PC-9 (cell line): Measurements from ENCODE around the gene ASTN2. TPM values are rescaled to one million over a fixed set of nuclear protein-coding genes. Genes with fewer than 3 reads are reported as not detected.

Experiments used
- BruUV-seq: library from RNA; stranded (reverse); fragments of 400-500 nt; replicated peaks from 2 replicates; lab custom pipeline; 2021; lab: Mats Ljungman, UMichigan
- CTCF ChIA-PET: fragments of 300-600 bp; sonication (Branson Sonifier 250); formaldehyde crosslinking; loops from one replicate; lab custom pipeline; 2022; ENCODE audit warnings: antibody characterized with exemption; lab: Charles Lee
- POLR2A ChIA-PET: fragments of 300-600 bp; sonication (Branson Sonifier 250); formaldehyde crosslinking; loops from one replicate; lab custom pipeline; 2022; ENCODE audit warnings: antibody characterized with exemption; ENCODE audit not compliant: unreplicated experiment; lab: Charles Lee
- DNase-seq, 2 experiments: peaks; one replicate each; pipeline versions ENCODE4 v3.0.0 to v3.0.0-alpha.2; 2015 to 2022; ENCODE audit warnings: mixed read lengths in 1 of 2
- H2AFZ ChIP-seq: fragments of 200-600 bp; sonication (generic); 2 replicates; pipeline ENCODE4 v1.8.1; 2017; ENCODE audit warnings: antibody characterized with exemption
- H3F3A ChIP-seq: fragments of 200-600 bp; sonication (generic); 2 replicates; pipeline ENCODE4 v1.8.1; 2017; ENCODE audit warnings: antibody characterized with exemption, mild to moderate bottlenecking, low read depth; ENCODE audit not compliant: insufficient read depth
- H3K27ac ChIP-seq: fragments of 200-600 bp; sonication (generic); 2 replicates; pipeline ENCODE4 v1.6.1; 2016; ENCODE audit warnings: mixed run types
- H3K27me3 ChIP-seq: fragments of 200-600 bp; sonication (generic); 2 replicates; pipeline ENCODE4 v1.6.1; 2016; ENCODE audit warnings: low read depth, mixed run types; ENCODE audit not compliant: insufficient read depth
- H3K36me3 ChIP-seq: fragments of 200-600 bp; sonication (generic); 2 replicates; pipeline ENCODE4 v1.6.1; 2016; ENCODE audit warnings: low read depth, mixed run types
- H3K4me1 ChIP-seq: fragments of 200-600 bp; sonication (generic); replicated peaks from 2 replicates; pipeline ENCODE4 v1.6.1; 2016; ENCODE audit warnings: mixed run types; ENCODE audit not compliant: insufficient read depth
- H3K4me2 ChIP-seq: fragments of 200-600 bp; sonication (generic); 2 replicates; pipeline ENCODE4 v1.6.1; 2017; ENCODE audit warnings: mixed run types
- H3K4me3 ChIP-seq: fragments of 200-600 bp; sonication (generic); 2 replicates; pipeline ENCODE4 v1.6.1; 2016; ENCODE audit warnings: mixed run types
- H3K79me2 ChIP-seq: fragments of 200-600 bp; sonication (generic); 2 replicates; pipeline ENCODE4 v1.6.1; 2017; ENCODE audit warnings: low read depth, mixed run types
- H3K9me2 ChIP-seq: fragments of 200-600 bp; sonication (generic); 2 replicates; pipeline ENCODE4 v1.8.1; 2017; ENCODE audit warnings: mild to moderate bottlenecking; ENCODE audit not compliant: insufficient read depth
- H3K9me3 ChIP-seq: fragments of 200-600 bp; sonication (generic); 2 replicates; pipeline ENCODE4 v1.8.1; 2016; ENCODE audit warnings: low read depth; ENCODE audit not compliant: insufficient read depth
- H4K20me1 ChIP-seq: fragments of 200-600 bp; sonication (generic); 2 replicates; pipeline ENCODE4 v1.8.1; 2017; ENCODE audit not compliant: insufficient read depth
- EZH2 ChIP-seq: fragments of 200-600 bp; sonication (generic); IDR thresholded peaks from 2 replicates; pipeline ENCODE4 v1.8.0; 2017; ENCODE audit warnings: antibody characterized with exemption, low read depth
- intact Hi-C: fragments of 100-400 bp; cut with micrococcal nuclease; formaldehyde crosslinking; loops from one replicate; pipeline ENCODE4 v1.10.0; 2022; ENCODE audit not compliant: unreplicated experiment
- total RNA-seq: library from RNA; stranded (reverse); gene quantifications from 2 replicates; pipeline ENCODE4 v1.2.3, GENCODE V29; 2021
- TF ChIP-seq, protein P1 (sequence below): fragments of 200-600 bp; sonication (generic); conservative IDR thresholded peaks from 2 replicates; pipeline ENCODE4 v1.6.1; 2017; ENCODE audit warnings: mixed run types, antibody characterized with exemption, mild to moderate bottlenecking, moderate library complexity

The ASTN2 gene
- total RNA-seq, 1 experiment from 2014 or later = 6.2 TPM

DNA sequence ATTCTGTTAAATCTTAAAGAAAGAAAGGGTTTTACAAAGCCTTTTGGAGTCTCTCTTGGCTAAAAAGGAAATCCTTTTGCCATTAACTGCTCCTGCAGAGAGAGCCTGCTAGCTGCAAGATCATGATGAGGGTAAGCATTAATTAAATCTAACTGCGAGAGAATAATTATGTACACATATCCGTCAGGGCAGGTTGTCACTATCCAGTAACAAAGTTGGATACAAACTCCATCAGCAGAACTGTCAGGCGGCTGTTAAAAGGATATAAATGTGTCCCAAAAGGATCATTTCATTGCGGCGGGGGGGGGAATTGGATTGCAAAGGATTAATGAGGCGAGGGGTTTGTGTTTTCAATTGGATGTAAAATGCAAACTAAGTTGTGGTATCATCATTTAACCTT is 289.3 kb downstream of the ASTN2 start:
- no peak for TF ChIP-seq EZH2
- TF ChIP-seq, protein P1, sequence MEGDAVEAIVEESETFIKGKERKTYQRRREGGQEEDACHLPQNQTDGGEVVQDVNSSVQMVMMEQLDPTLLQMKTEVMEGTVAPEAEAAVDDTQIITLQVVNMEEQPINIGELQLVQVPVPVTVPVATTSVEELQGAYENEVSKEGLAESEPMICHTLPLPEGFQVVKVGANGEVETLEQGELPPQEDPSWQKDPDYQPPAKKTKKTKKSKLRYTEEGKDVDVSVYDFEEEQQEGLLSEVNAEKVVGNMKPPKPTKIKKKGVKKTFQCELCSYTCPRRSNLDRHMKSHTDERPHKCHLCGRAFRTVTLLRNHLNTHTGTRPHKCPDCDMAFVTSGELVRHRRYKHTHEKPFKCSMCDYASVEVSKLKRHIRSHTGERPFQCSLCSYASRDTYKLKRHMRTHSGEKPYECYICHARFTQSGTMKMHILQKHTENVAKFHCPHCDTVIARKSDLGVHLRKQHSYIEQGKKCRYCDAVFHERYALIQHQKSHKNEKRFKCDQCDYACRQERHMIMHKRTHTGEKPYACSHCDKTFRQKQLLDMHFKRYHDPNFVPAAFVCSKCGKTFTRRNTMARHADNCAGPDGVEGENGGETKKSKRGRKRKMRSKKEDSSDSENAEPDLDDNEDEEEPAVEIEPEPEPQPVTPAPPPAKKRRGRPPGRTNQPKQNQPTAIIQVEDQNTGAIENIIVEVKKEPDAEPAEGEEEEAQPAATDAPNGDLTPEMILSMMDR = no peak
- no peaks in the 10 kb centered on the region for H3F3A ChIP-seq
- H4K20me1 ChIP-seq = no peaks in the 10 kb centered on the region
- no peaks in the 10 kb centered on the region; the same call in 1 of the 2 replicates for H3K4me1 ChIP-seq
- no TSS peak for BruUV-seq
- no peaks in the 10 kb centered on the region for H3K9me2 ChIP-seq
- ChIA-PET CTCF (no interaction called here), POLR2A (no interaction called here)
- no peaks in the 10 kb centered on the region for H3K36me3 ChIP-seq
- no peaks in the 10 kb centered on the region for H3K27me3 ChIP-seq
- H3K79me2 ChIP-seq = no peaks in the 10 kb centered on the region
- no peak overlapping the region for H3K27ac ChIP-seq
- no peak overlapping the region for H3K4me2 ChIP-seq
- intact Hi-C loops = no loop called here
- no peak overlapping the region for H2AFZ ChIP-seq
- no peaks in the 10 kb centered on the region; the same call in none of the 2 replicates for H3K9me3 ChIP-seq
- no peak overlapping the region for H3K4me3 ChIP-seq
- DNase-seq = no peak

DNA sequence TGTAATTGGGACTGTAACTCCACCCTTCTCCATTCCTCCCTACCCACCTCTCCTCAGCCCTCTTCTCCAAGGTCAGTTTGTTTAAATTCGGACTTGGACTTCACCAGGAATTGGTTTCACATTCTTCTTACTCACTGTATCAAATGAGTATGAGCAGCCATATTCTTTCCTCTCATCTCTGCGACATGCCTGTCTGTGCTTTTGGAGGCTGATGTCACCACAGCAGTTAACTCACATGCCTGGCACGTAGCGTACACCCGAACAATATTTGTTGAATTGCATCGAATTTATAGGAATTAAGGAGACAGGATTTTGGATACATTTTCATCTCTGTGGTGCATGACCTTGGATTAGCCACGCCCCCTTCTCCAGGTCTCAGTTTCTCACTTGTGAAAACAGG is 291.1 kb downstream of the ASTN2 start:
- H3K9me2 ChIP-seq = no peaks in the 10 kb centered on the region
- no peak for DNase-seq
- BruUV-seq = no TSS peak
- no peaks in the 10 kb centered on the region for H4K20me1 ChIP-seq
- POLR2A ChIA-PET = no interaction called here
- no peaks in the 10 kb centered on the region; the same call in none of the 2 replicates for H3K9me3 ChIP-seq
- no peaks in the 10 kb centered on the region; the same call in 1 of the 2 replicates for H3K4me1 ChIP-seq
- H2AFZ ChIP-seq = no peak overlapping the region
- H3K36me3 ChIP-seq = no peaks in the 10 kb centered on the region
- TF ChIP-seq EZH2 = no peak
- TF ChIP-seq, protein P1 = no peak
- CTCF ChIA-PET = no interaction called here
- intact Hi-C loops = no loop called here
- no peaks in the 10 kb centered on the region for H3F3A ChIP-seq
- H3K4me2 ChIP-seq = no peak overlapping the region
- no peak overlapping the region for H3K4me3 ChIP-seq
- no peaks in the 10 kb centered on the region for H3K27me3 ChIP-seq
- no peak overlapping the region for H3K27ac ChIP-seq
- no peaks in the 10 kb centered on the region for H3K79me2 ChIP-seq

DNA sequence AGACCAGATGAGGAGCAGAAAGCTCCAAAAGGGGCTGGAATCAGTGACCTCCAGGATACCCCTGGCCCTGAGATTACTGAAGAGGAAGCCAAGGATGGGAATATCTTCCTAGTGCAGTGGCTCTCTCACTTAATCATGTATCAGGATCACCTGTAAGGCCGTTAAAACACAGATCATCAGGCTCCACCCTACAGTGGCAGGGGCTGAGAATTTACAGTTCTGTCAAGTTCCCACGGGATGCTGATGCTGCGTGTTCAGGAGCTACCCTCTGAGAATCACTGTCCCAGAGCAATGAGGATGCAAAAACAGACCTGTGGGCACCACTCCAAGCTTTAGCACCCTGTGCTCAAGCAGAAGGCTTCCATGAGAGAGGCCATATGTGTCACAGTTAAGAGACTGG is 291.9 kb downstream of the ASTN2 start:
- Histone ChIP-seq H3K9me2 (no peaks in the 10 kb centered on the region), H3K9me3 (no peaks in the 10 kb centered on the region; the same call in none of the 2 replicates), H2AFZ (no peak overlapping the region), H3F3A (no peaks in the 10 kb centered on the region), H4K20me1 (no peaks in the 10 kb centered on the region), H3K4me1 (no peaks in the 10 kb centered on the region; the same call in 1 of the 2 replicates), H3K27me3 (no peaks in the 10 kb centered on the region), H3K27ac (no peak overlapping the region), H3K36me3 (no peaks in the 10 kb centered on the region), H3K79me2 (no peaks in the 10 kb centered on the region), H3K4me2 (no peak overlapping the region), H3K4me3 (no peak overlapping the region)
- ChIA-PET POLR2A (no interaction called here), CTCF (no interaction called here)
- no peak for DNase-seq
- TF ChIP-seq, protein P1 = no peak
- no peak for TF ChIP-seq EZH2
- intact Hi-C loops = no loop called here
- BruUV-seq = no TSS peak
